DMS114 treated with DMSO at 0.1 percent for 48 hours (cell line): ENCODE results near the gene ABHD2.
"Not testable (repeated sequence)": the region's sequence is repeated elsewhere in the genome, so short reads cannot be mapped to it uniquely, and the experiment has no call there.

Experiments used
- DNase-seq: peaks from one replicate; lab custom pipeline; 2025; ENCODE audit not compliant: unreplicated experiment; lab: John Stamatoyannopoulos, UW

Gene ABHD2

GRCh38 chr15:89136818-89137772, 48.8 kb downstream of the ABHD2 start:
- DNase-seq = no peak

GRCh38 chr15:89137926-89138325, 49.7 kb downstream of the ABHD2 start:
- no peak for DNase-seq

GRCh38 chr15:89138999-89139612, 50.9 kb downstream of the ABHD2 start:
- DNase-seq = no peak

GRCh38 chr15:89139613-89140499, 51.6 kb downstream of the ABHD2 start:
- DNase-seq = peak; percentile 50

GRCh38 chr15:89140595-89140994, 52.3 kb downstream of the ABHD2 start:
- DNase-seq = no peak

GRCh38 chr15:89141159-89141558, 52.9 kb downstream of the ABHD2 start:
- not testable (repeated sequence) for DNase-seq

- DNase-seq = no peak
Measured at GRCh38 chr15:89141885-89142284, 53.6 kb downstream of the ABHD2 start.

GRCh38 chr15:89142423-89142822, 54.2 kb downstream of the ABHD2 start:
- DNase-seq = no peak

GRCh38 chr15:89143503-89144162, 55.4 kb downstream of the ABHD2 start:
- DNase-seq = no peak

GRCh38 chr15:89144491-89144890, 56.2 kb downstream of the ABHD2 start:
- DNase-seq = no peak

- DNase-seq = no peak
Measured at GRCh38 chr15:89146366-89146765, 58.1 kb downstream of the ABHD2 start.

GRCh38 chr15:89148126-89148525, 59.9 kb downstream of the ABHD2 start:
- no peak for DNase-seq

GRCh38 chr15:89149501-89150101, 61.3 kb downstream of the ABHD2 start:
- DNase-seq = no peak

- no peak for DNase-seq
Measured at GRCh38 chr15:89150287-89150686, 62.0 kb downstream of the ABHD2 start.

GRCh38 chr15:89150762-89151664, 62.8 kb downstream of the ABHD2 start:
- no peak for DNase-seq

- no peak for DNase-seq
Measured at GRCh38 chr15:89155122-89155521, 66.9 kb downstream of the ABHD2 start.

- DNase-seq = no peak
Measured at GRCh38 chr15:89155656-89156055, 67.4 kb downstream of the ABHD2 start.

GRCh38 chr15:89157061-89157460, 68.8 kb downstream of the ABHD2 start:
- no peak for DNase-seq

- no peak for DNase-seq
Measured at GRCh38 chr15:89157918-89158564, 69.8 kb downstream of the ABHD2 start.
